GM21423 (cell line): Measurements from ENCODE around the gene CCDC60.

ENCODE experiments used
- ATAC-seq: cut with Tn5 transposase; IDR thresholded peaks from one replicate; pipeline ENCODE4 v1.9.1; 2021; ENCODE audit warnings: mild to moderate bottlenecking, moderate library complexity; ENCODE audit not compliant: unreplicated experiment

Gene CCDC60

GRCh38 chr12:119381471-119382235 lies 47.1 kb downstream of the CCDC60 start:
- no peak for ATAC-seq

- no peak for ATAC-seq
Measured at GRCh38 chr12:119383206-119383605, 48.7 kb downstream of the CCDC60 start.

GRCh38 chr12:119384340-119384739 lies 49.8 kb downstream of the CCDC60 start:
- no peak for ATAC-seq

GRCh38 chr12:119385659-119386058 lies 51.1 kb downstream of the CCDC60 start:
- no peak for ATAC-seq

- ATAC-seq, result no peak
Measured at GRCh38 chr12:119389687-119390086, 55.2 kb downstream of the CCDC60 start.

- ATAC-seq, result no peak
Measured at GRCh38 chr12:119391673-119392072, 57.1 kb downstream of the CCDC60 start.

GRCh38 chr12:119393677-119394076 lies 59.1 kb downstream of the CCDC60 start:
- ATAC-seq, result no peak

GRCh38 chr12:119397540-119397939 lies 63.0 kb downstream of the CCDC60 start:
- ATAC-seq, result no peak

GRCh38 chr12:119398190-119398589 lies 63.7 kb downstream of the CCDC60 start:
- no peak for ATAC-seq

- no peak for ATAC-seq
Measured at GRCh38 chr12:119399301-119399700, 64.8 kb downstream of the CCDC60 start.

- no peak for ATAC-seq
Measured at GRCh38 chr12:119406308-119406707, 71.8 kb downstream of the CCDC60 start.

GRCh38 chr12:119406811-119407210 lies 72.3 kb downstream of the CCDC60 start:
- no peak for ATAC-seq

GRCh38 chr12:119409043-119409442 lies 74.5 kb downstream of the CCDC60 start:
- ATAC-seq, result no peak

- ATAC-seq, result no peak
Measured at GRCh38 chr12:119410396-119410795, 75.9 kb downstream of the CCDC60 start.

- ATAC-seq, result no peak
Measured at GRCh38 chr12:119412306-119412705, 77.8 kb downstream of the CCDC60 start.

- ATAC-seq, result no peak
Measured at GRCh38 chr12:119412811-119413794, 78.6 kb downstream of the CCDC60 start.

- ATAC-seq, result no peak
Measured at GRCh38 chr12:119415714-119416113, 81.2 kb downstream of the CCDC60 start.

GRCh38 chr12:119417440-119417839 lies 82.9 kb downstream of the CCDC60 start:
- no peak for ATAC-seq

GRCh38 chr12:119419381-119419780 lies 84.9 kb downstream of the CCDC60 start:
- no peak for ATAC-seq

GRCh38 chr12:119423285-119423684 lies 88.8 kb downstream of the CCDC60 start:
- ATAC-seq, result no peak

GRCh38 chr12:119425623-119426022 lies 91.1 kb downstream of the CCDC60 start:
- ATAC-seq, result no peak

- ATAC-seq, result no peak
Measured at GRCh38 chr12:119431151-119431550, 96.6 kb downstream of the CCDC60 start.
